ENCODE data around the gene TBC1D20. TPM values are rescaled to one million over a fixed set of nuclear protein-coding genes. Genes with fewer than 3 reads are reported as not detected.

TBC1D20 gene
- total RNA-seq, 1 donor from 2014 or later: 40.7 TPM

DNA sequence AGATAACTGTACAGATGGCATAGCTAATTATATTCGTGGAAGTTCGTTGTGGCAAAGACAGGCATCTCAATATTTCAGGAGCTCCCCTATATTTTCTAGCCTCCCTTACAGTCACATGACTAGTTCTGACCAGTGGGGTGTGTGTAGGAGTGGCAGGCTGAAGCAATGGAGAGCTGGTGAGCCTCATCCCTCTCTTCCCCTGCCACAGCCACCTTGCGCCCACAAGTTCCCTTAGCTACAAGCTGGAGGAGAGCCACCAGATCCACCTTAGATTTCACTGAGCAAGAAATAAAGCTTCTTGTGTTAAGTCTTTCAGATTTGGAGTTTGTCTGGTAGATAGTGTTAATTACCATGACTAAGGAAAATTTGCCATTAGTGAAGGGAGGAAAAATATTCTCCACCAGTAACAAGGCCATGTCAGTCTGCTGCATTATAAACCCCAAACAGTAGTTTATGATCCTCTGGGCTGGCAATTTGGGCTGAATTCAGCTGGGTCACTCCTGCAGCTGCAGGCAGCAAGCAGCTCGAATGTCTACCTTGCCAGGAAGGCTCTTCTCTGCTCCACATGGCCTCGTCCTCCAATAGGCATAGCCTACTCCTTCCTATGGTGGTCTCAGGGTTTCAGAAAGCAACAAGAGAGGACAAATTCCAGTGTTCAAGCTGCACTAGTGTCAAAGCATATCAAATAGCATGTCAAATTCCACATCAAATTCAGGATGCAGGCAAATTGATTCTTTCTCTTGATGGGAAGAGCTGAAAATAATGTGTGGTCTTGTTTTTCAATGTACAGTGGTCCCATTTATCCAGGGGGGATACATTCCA lies 61.7 kb downstream of the TBC1D20 start:
- Histone ChIP-seq H3K27me3 (ENCODE audit: control insufficient read depth, insufficient read depth, low read length) (no peaks in the 10 kb centered on the region), H3K4me3 (ENCODE audit: low read depth, low read length) (no peak overlapping the region), H3K36me3 (ENCODE audit: control insufficient read depth, insufficient read depth, low read length) (peaks cover 4% of the 10 kb centered on the region)
- DNase-seq (ENCODE audit: low read depth): no peak
- no peak for TF ChIP-seq CTCF (IDR thresholded peaks at IDR 0.05; ENCODE audit: insufficient read depth, low read length, poor library complexity, severe bottlenecking)

DNA sequence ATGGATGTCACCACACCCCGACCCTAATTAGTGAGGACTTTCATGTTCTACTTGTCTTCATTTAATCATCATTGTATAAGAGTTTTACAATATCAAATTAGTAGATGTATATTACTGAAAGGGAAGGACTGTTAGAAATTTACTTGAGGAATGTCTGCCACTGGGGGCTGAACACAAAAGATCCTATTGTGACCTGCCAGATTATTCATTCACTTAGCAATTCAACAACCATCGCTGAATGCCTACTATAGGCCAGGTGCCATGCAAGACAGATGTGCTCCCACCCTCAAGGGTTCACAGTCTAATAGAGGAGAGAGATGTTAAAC lies 62.2 kb downstream of the TBC1D20 start:
- Histone ChIP-seq H3K36me3 (ENCODE audit: control insufficient read depth, insufficient read depth, low read length) (peaks cover 4% of the 10 kb centered on the region), H3K4me3 (ENCODE audit: low read depth, low read length) (no peak overlapping the region), H3K27me3 (ENCODE audit: control insufficient read depth, insufficient read depth, low read length) (no peaks in the 10 kb centered on the region)
- DNase-seq (ENCODE audit: low read depth): no peak
- no peak for TF ChIP-seq CTCF (IDR thresholded peaks at IDR 0.05; ENCODE audit: insufficient read depth, low read length, poor library complexity, severe bottlenecking)

DNA sequence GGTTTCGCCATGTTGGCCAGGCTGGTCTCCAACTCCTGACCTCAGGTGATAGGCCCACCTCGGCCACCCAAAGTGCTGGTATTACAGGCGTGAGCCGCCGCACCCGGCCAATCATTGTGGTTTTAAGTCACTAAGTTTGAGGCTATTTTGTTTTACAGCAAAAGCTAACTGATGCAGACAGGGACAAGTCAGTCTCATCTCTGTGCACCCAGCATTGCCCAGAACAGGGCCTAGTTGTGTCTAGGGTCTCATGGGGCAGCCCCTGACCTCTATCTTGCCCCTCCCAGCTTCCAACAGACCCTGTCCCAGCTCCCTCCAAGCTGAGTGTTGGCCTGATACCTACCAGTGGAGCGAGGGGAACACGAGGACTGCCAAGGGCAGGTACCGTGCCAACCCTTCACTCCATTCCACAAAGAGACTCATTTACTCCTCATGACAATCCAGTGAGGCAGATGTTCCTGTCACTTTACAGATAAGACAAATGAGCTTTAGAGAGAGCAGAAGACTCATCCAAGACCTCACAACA lies 63.1 kb downstream of the TBC1D20 start:
- TF ChIP-seq CTCF (IDR thresholded peaks at IDR 0.05; ENCODE audit: insufficient read depth, low read length, poor library complexity, severe bottlenecking): no peak
- peaks cover 4% of the 10 kb centered on the region for H3K36me3 ChIP-seq (ENCODE audit: control insufficient read depth, insufficient read depth, low read length)
- DNase-seq (ENCODE audit: low read depth): no peak
- no peaks in the 10 kb centered on the region for H3K27me3 ChIP-seq (ENCODE audit: control insufficient read depth, insufficient read depth, low read length)
- no peak overlapping the region for H3K4me3 ChIP-seq (ENCODE audit: low read depth, low read length)

DNA sequence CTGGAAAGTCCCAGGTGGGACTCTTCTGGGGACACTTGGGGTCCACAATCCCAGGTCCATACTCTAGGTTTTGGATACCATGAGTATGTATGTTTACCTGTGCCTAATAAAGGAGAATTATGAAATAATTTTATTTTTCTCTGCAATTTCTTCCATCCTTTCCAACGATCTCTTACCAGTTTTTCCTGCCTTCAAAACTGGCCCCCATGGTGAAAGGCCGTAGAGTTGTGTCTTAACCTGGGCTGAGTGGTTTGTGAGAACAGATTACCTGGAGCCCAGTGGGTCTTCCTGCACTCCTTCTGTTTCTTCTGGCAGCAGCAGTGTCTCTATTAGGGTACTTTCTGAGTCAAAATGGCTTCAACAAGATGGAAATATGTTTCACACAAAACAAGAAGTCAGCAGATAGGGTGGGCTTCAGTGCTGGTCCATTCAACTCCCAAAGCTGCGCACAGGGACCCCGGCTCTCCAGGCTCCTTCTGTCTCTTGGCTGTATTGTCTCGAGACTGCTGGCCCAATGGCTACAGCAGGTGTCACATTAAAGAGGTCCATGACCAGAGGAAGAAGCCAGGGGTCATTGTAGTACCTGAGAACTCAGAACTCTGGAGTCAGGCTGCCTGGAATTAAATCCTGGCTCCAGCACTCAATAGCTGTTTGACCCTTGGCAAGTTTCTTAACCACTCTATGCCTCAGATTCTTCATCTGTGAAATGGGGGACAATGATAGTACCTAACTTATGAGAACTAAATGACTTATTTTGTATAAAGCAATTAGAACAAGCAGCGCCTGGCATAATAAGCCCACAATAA lies 64.7 kb downstream of the TBC1D20 start:
- no peaks in the 10 kb centered on the region for H3K27me3 ChIP-seq (ENCODE audit: control insufficient read depth, insufficient read depth, low read length)
- H3K4me3 ChIP-seq (ENCODE audit: low read depth, low read length): no peak overlapping the region
- H3K36me3 ChIP-seq (ENCODE audit: control insufficient read depth, insufficient read depth, low read length): peaks cover 4% of the 10 kb centered on the region
- no peak for DNase-seq (ENCODE audit: low read depth)
- no peak for TF ChIP-seq CTCF (IDR thresholded peaks at IDR 0.05; ENCODE audit: insufficient read depth, low read length, poor library complexity, severe bottlenecking)

DNA sequence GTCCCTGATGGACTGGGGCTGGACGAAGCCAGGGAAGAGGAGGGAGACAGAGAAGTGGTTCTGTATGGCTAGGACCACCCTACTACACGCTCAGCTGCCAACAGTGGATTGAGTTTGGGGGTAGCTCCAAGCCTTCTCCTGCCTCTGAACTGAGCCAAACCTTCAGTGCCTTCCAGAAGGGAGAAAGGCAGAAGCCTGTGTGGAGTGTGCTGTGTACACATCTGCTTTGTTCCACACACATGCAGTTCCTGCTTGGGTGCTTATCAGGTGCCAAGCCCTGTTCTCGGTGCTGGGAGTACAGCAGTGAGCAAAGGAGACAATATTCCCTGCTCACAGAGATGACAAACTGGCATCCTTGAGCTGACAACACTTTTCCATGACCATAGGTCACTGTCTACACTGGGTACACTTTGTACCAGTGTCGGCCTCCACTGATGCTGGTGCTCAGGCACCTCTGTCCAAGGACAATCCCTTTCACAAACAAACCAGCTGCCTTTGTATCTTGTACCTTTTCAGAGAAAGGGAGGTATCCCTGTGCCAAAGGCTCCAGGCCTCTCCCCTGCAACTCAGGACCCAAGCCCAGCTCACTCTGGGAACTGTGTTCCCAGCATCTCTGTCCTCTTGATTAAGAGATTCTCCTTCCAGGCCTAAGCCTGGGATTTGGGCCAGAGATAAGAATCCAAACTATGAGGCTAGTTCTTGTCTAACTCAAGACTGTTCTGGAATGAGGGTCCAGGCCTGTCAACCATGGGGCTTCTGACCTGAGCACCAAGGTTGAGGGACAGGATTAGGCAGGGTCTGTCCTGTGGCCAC lies 65.5 kb downstream of the TBC1D20 start:
- no peak overlapping the region for H3K4me3 ChIP-seq (ENCODE audit: low read depth, low read length)
- H3K27me3 ChIP-seq (ENCODE audit: control insufficient read depth, insufficient read depth, low read length): no peaks in the 10 kb centered on the region
- TF ChIP-seq CTCF (IDR thresholded peaks at IDR 0.05; ENCODE audit: insufficient read depth, low read length, poor library complexity, severe bottlenecking): no peak
- no peak for DNase-seq (ENCODE audit: low read depth)
- peaks cover 4% of the 10 kb centered on the region for H3K36me3 ChIP-seq (ENCODE audit: control insufficient read depth, insufficient read depth, low read length)

Data from kidney epithelial cell (primary cell).